Pons (tissue), 1 donor: ENCODE measurements around the gene CUBN.

Experiments used
- DNase-seq: peaks from one replicate; pipeline ENCODE4 v3.0.0-alpha.2; 2016; ENCODE audit warnings: low spot score

The CUBN gene

GRCh38 chr10:16820421-16820820 is 309.2 kb downstream of the CUBN start:
- no peak for DNase-seq

- DNase-seq: no peak
Observed at GRCh38 chr10:16820018-16820417, 309.6 kb downstream of the CUBN start.

- no peak for DNase-seq
Observed at GRCh38 chr10:16819436-16819835, 310.2 kb downstream of the CUBN start.

- DNase-seq: no peak
Observed at GRCh38 chr10:16819026-16819425, 310.6 kb downstream of the CUBN start.

- peak; percentile 100 for DNase-seq
Observed at GRCh38 chr10:16817125-16818019, 312.2 kb downstream of the CUBN start, which contains the start of gene RSU1. TSS of gene RSU1 (minus strand) at chr10:16817424. CDS start at chr10:16817081, 343 bp downstream.

- peak; percentile 45 for DNase-seq
Observed at GRCh38 chr10:16816830-16817124, 312.8 kb downstream of the CUBN start.

- DNase-seq: peak; percentile 5
Observed at GRCh38 chr10:16816171-16816570, 313.4 kb downstream of the CUBN start.

- DNase-seq: no peak
Observed at GRCh38 chr10:16814012-16814411, 315.6 kb downstream of the CUBN start.

- no peak for DNase-seq
Observed at GRCh38 chr10:16812676-16813075, 316.9 kb downstream of the CUBN start.

- no peak for DNase-seq
Observed at GRCh38 chr10:16811765-16812164, 317.8 kb downstream of the CUBN start.

- DNase-seq: no peak
Observed at GRCh38 chr10:16811292-16811691, 318.3 kb downstream of the CUBN start.

- DNase-seq: peak; percentile 38
Observed at GRCh38 chr10:16809074-16809718, 320.4 kb downstream of the CUBN start.

GRCh38 chr10:16804123-16804522 is 325.5 kb downstream of the CUBN start:
- no peak for DNase-seq

- DNase-seq: no peak
Observed at GRCh38 chr10:16803464-16803863, 326.1 kb downstream of the CUBN start.

- DNase-seq: no peak
Observed at GRCh38 chr10:16799621-16800020, 330.0 kb downstream of the CUBN start.

- no peak for DNase-seq
Observed at GRCh38 chr10:16798571-16798970, 331.0 kb downstream of the CUBN start.

GRCh38 chr10:16795410-16796073 is 334.1 kb downstream of the CUBN start:
- no peak for DNase-seq

GRCh38 chr10:16794005-16794404 is 335.6 kb downstream of the CUBN start:
- DNase-seq: no peak

- no peak for DNase-seq
Observed at GRCh38 chr10:16792675-16793074, 336.9 kb downstream of the CUBN start.

- DNase-seq: no peak
Observed at GRCh38 chr10:16789765-16790164, 339.8 kb downstream of the CUBN start.

- no peak for DNase-seq
Observed at GRCh38 chr10:16789261-16789660, 340.4 kb downstream of the CUBN start.

GRCh38 chr10:16788778-16789177 is 340.8 kb downstream of the CUBN start:
- no peak for DNase-seq

GRCh38 chr10:16788125-16788524 is 341.5 kb downstream of the CUBN start:
- no peak for DNase-seq
